Measurements from ENCODE around the gene CD63.
A peak's percentile ranks its signal among the peaks of the same experiment; 100 is the strongest.
"Not testable (repeated sequence)": the region's sequence is repeated elsewhere in the genome, so short reads cannot be mapped to it uniquely, and the experiment has no call there.

Gene CD63

GRCh38 chr12:55728939-55729818, at the start of gene CD63:
CD63 (minus strand) TSS chr12:55729009; CDS start chr12:55728341, 668 bp downstream.
- DNase-seq = peak; percentile 84

- DNase-seq = no peak
Measured at GRCh38 chr12:55777856-55778255, 49.0 kb upstream of the CD63 start.

GRCh38 chr12:55771736-55772135, 42.9 kb upstream of the CD63 start:
- DNase-seq = peak; percentile 52

- DNase-seq = no peak
Measured at GRCh38 chr12:55767156-55767555, 38.3 kb upstream of the CD63 start.

- DNase-seq = no peak
Measured at GRCh38 chr12:55765736-55766290, 37.0 kb upstream of the CD63 start.

GRCh38 chr12:55762646-55763045, 33.8 kb upstream of the CD63 start:
- no peak for DNase-seq

- DNase-seq = no peak
Measured at GRCh38 chr12:55760663-55761062, 31.9 kb upstream of the CD63 start.

- DNase-seq = not testable (repeated sequence)
Measured at GRCh38 chr12:55758575-55758974, 29.8 kb upstream of the CD63 start.

GRCh38 chr12:55757701-55758100, 28.9 kb upstream of the CD63 start:
- no peak for DNase-seq

- no peak for DNase-seq
Measured at GRCh38 chr12:55755246-55755645, 26.4 kb upstream of the CD63 start.

GRCh38 chr12:55748230-55748993, 19.6 kb upstream of the CD63 start:
- DNase-seq = no peak

GRCh38 chr12:55746913-55747231, 18.1 kb upstream of the CD63 start:
- no peak for DNase-seq

GRCh38 chr12:55746174-55746912, 17.5 kb upstream of the CD63 start:
- DNase-seq = no peak

GRCh38 chr12:55745361-55746173, 16.8 kb upstream of the CD63 start:
- peak; percentile 77 for DNase-seq

- DNase-seq = peak; percentile 21
Measured at GRCh38 chr12:55744340-55745030, 15.7 kb upstream of the CD63 start.

GRCh38 chr12:55743406-55744339, 14.9 kb upstream of the CD63 start:
- DNase-seq = peak; percentile 56

GRCh38 chr12:55742719-55743405, 14.1 kb upstream of the CD63 start, which contains the start of gene GDF11:
GDF11 (plus strand) TSS chr12:55743122; CDS start chr12:55743317, 195 bp downstream.
- DNase-seq = peak; percentile 82

GRCh38 chr12:55741931-55742680, 13.3 kb upstream of the CD63 start:
- DNase-seq = no peak

GRCh38 chr12:55739025-55739378, 10.2 kb upstream of the CD63 start:
- no peak for DNase-seq
